ENCODE results near the gene PPP6R3.

The PPP6R3 gene

DNA sequence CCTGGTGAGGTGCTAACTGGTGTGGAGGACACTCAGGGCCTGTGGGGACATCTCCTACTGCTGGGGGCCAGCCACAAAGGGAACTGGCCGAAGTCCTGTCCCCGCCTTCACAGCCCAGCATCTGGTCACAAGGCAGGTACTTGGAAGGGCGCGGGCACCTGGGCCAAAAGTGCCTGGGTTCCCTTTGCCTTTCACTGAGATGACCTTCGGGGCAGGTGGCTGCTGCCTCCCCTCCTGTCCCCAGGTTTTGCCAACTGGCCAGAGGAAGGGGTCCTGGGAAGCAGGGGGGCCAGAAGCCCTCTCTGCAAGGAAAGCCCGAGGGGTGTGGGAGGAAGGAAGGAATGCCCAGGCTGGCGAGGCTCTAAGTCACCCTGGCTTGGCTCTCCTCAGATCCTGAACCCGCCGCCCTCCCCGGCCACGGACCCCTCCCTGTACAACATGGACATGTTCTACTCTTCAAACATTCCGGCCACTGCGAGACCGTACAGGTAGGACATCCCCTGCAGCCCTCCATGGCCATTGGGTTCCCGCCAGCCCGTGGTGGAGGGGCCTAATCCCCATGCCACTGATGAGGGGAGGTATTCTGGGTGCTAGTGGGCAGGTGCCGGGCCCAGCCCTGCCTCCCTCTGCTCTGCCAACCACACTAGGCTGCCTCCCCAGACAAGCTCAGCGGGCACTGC is 14.4 kb upstream of the PPP6R3 start:
- TF ChIP-seq, protein P1, sequence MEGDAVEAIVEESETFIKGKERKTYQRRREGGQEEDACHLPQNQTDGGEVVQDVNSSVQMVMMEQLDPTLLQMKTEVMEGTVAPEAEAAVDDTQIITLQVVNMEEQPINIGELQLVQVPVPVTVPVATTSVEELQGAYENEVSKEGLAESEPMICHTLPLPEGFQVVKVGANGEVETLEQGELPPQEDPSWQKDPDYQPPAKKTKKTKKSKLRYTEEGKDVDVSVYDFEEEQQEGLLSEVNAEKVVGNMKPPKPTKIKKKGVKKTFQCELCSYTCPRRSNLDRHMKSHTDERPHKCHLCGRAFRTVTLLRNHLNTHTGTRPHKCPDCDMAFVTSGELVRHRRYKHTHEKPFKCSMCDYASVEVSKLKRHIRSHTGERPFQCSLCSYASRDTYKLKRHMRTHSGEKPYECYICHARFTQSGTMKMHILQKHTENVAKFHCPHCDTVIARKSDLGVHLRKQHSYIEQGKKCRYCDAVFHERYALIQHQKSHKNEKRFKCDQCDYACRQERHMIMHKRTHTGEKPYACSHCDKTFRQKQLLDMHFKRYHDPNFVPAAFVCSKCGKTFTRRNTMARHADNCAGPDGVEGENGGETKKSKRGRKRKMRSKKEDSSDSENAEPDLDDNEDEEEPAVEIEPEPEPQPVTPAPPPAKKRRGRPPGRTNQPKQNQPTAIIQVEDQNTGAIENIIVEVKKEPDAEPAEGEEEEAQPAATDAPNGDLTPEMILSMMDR (IDR thresholded peaks at IDR 0.05) = no peak

DNA sequence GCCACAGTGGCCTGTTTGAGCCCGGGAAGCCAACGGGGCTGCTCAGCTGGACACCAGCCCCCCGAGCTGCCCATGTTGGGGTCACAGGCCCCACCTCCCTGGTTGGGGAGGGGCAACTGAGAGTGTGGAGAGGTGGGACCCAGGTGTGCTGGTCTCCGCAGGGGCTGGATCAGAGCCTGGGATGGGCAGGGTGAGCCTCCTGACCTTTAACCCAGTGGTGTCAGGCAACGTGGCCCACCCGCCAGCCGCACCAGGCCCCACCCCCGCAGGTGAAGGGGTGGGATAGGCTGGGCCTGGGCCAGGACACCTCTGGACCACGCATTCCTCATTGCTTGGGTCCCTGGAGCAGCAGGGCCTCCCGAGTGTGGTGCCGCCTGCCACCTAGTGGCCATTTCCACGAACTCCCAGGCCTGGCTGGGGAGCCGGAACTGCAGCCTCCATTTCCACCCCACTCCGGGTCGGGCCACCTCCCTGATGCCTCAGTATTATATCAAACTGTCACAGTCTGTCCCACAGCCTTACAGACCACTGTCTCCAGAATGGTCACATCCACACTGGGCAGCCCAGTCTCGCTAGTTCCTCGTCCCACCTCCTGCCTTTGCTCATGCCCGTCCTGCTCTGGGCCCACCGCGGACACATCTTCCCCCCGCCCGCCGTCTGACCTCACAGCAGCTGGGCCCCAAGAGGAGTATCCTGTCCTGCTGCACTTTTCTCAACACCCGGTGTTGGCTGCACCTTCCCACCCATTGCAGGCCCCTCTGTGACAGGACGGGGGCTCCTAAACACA is 13.3 kb upstream of the PPP6R3 start:
- TF ChIP-seq, protein P1 (IDR thresholded peaks at IDR 0.05) = peak; percentile 90

DNA sequence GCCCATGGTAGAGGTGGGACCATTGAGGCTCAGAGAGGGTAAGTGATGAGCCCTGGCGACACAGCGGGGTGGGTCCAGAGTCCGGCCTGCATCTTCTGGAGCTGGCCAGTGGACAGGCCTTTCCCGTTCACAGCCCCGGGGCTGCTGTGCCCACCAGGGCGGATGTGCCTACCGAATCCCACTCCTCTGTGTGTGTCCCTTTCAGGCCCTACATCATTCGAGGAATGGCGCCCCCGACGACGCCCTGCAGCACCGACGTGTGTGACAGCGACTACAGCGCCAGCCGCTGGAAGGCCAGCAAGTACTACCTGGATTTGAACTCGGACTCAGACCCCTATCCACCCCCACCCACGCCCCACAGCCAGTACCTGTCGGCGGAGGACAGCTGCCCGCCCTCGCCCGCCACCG is 11.9 kb upstream of the PPP6R3 start:
- TF ChIP-seq, protein P1 (IDR thresholded peaks at IDR 0.05) = no peak

DNA sequence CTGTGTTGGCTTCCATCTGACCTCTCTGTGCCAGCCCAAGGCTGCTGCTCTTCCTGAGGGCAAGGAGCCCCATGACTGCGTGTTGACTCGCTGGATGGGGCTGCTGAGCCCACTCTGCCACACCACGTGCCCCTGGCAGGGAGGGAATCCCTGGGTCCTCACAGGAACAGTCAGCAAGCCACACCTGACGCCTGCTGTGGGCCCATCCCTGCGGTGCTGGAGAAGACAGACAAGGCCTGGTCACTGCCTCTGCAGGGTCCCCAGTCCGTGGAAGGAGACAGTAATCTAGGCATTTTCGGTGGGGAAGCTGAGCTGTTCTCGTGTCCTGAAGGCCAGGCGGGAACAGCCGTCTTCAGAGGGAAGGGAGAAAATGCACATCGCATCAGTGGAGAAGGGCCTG is 10.6 kb upstream of the PPP6R3 start:
- TF ChIP-seq, protein P1 (IDR thresholded peaks at IDR 0.05) = no peak

DNA sequence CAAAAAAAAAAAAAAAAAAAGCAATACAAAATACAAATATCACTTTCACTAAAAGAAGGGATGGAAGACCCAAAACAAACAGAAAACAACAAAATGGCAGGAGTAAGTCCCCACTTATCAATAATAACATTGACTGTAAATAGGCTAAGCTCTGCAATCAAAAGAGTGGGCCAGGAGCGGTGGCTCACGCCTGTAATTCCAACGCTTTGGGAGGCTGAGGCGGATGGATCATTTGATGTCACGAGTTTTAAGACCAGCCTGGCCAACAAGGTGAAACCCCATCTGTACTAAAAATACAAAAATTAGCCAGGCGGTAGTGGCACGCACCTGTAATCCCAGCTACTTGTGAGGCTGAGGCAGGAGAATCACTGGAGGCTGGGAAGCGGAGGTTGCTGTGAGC is 9.8 kb upstream of the PPP6R3 start:
- TF ChIP-seq, protein P1 (IDR thresholded peaks at IDR 0.05) = no peak

DNA sequence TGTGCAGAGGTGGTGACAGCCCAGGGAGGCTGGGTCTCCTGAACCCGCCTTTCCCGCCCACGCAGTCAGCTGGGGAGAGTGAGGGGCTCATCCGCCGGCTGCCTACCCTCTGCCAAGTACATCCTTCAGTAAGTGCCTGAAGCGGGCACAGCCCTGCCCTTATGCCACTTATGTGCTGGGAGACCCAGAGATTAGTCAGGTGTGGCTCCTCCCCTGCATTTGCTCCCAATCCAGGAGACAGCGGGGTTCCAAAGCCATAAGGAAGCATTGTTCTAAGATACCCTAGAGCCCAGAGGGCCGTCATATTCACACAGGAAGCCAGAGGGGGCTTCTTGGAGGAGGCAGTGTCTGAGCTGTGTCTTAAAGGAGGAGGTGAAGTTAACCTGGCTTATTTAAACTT is 5.8 kb upstream of the PPP6R3 start:
- TF ChIP-seq, protein P1 (IDR thresholded peaks at IDR 0.05) = no peak

DNA sequence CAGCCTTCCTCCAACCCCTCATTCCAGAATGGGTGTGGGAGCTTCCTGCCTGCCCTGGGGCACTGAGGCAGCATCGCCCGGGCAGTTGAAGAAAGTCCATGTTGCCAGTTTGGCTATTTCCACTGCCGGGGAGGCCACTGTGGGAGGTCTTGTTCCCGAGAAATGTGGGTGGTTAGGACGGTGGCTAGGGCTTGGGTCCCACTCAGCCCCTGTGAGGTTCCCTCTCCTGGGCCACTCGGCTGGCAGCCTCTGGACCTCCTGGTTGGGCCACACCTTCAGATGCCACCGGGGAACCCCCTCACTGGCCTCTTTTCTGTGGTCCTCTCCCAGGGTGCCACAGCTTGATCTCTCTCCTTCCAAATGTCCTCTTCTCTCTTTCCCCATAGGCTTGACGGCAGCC is 5.1 kb upstream of the PPP6R3 start:
- TF ChIP-seq, protein P1 (IDR thresholded peaks at IDR 0.05) = no peak
